H1 (cell line): ENCODE results near the gene SLC1A4. TPM values are rescaled to one million over a fixed set of nuclear protein-coding genes. Genes with fewer than 3 reads are reported as not detected.

ENCODE experiments used
- CTCF ChIA-PET: fragments of 300-600 bp; sonication (Branson Sonifier 250); formaldehyde crosslinking; loops from one replicate; lab custom pipeline; 2021; ENCODE audit not compliant: partially characterized antibody; lab: Charles Lee
- POLR2A ChIA-PET: fragments of 300-600 bp; sonication (Branson Sonifier 250); formaldehyde crosslinking; loops from one replicate; lab custom pipeline; 2021; ENCODE audit warnings: inconsistent platforms; ENCODE audit not compliant: partially characterized antibody; lab: Charles Lee
- DNase-seq, 2 experiments: peaks; one replicate each; pipeline versions ENCODE4 v3.0.0 to v3.0.0-alpha.2; 2010 to 2022; ENCODE audit warnings: low spot score in 2 of 2, low read depth in 1 of 2, mixed read lengths in 1 of 2
- FAIRE-seq: peaks from 2 replicates; lab custom pipeline; 2011; peaks lifted over from hg19 to GRCh38; lab: Jason Lieb, UNC
- H2AFZ ChIP-seq: 2 replicates; pipeline ENCODE4 v1.8.1; 2012; ENCODE audit warnings: low read length, inconsistent platforms
- H2AK5ac ChIP-seq: 2 replicates; pipeline ENCODE4 v1.6.1; 2013; ENCODE audit warnings: low read depth, low read length
- H2BK120ac ChIP-seq: replicated peaks from 2 replicates; pipeline ENCODE3; 2013; ENCODE audit warnings: low read depth, low read length, inconsistent platforms
- H2BK12ac ChIP-seq: 2 replicates; pipeline ENCODE4 v1.6.1; 2013; ENCODE audit warnings: low read depth, low read length
- H2BK15ac ChIP-seq: 2 replicates; pipeline ENCODE4 v1.6.1; 2013; ENCODE audit warnings: low read length
- H2BK20ac ChIP-seq: 2 replicates; pipeline ENCODE4 v1.6.1; 2013; ENCODE audit warnings: low read length
- H2BK5ac ChIP-seq: 2 replicates; pipeline ENCODE4 v1.6.1; 2013; ENCODE audit warnings: low read depth, low read length
- H3K14ac ChIP-seq: 2 replicates; pipeline ENCODE4 v1.6.1; 2013; ENCODE audit warnings: inconsistent platforms; ENCODE audit not compliant: insufficient read length
- H3K18ac ChIP-seq: 2 replicates; pipeline ENCODE4 v1.6.1; 2013; ENCODE audit warnings: low read length; ENCODE audit errors: extremely low read depth
- H3K23ac ChIP-seq: 2 replicates; pipeline ENCODE4 v1.6.1; 2013; ENCODE audit warnings: inconsistent platforms; ENCODE audit not compliant: insufficient read length
- H3K23me2 ChIP-seq: 2 replicates; pipeline ENCODE4 v1.6.1; 2013; ENCODE audit warnings: low read depth, low read length
- H3K27ac ChIP-seq: 2 replicates; pipeline ENCODE4 v1.6.1; 2011; ENCODE audit warnings: low read depth, low read length, inconsistent platforms
- H3K27me3 ChIP-seq, 4 experiments: replicated peaks in 1 of 4; 1 replicate in 1 of 4; 2 replicates in 3 of 4; pipeline versions ENCODE4 v1.6.1 to v1.8.1; 2011 to 2013; ENCODE audit warnings: low read length in 3 of 4, mild to moderate bottlenecking in 3 of 4, inconsistent platforms in 2 of 4, mixed read lengths in 2 of 4, moderate library complexity in 1 of 4; ENCODE audit not compliant: control insufficient read depth in 3 of 4, insufficient read depth in 3 of 4; ENCODE audit errors: extremely low read depth in 1 of 4
- H3K36me3 ChIP-seq, 4 experiments: 2 replicates each; pipeline versions ENCODE4 v1.6.1 to v1.8.1; 2011 to 2013; ENCODE audit warnings: mild to moderate bottlenecking in 4 of 4, low read length in 3 of 4, moderate library complexity in 2 of 4, control low read depth in 1 of 4, inconsistent platforms in 1 of 4; ENCODE audit not compliant: insufficient read depth in 4 of 4, control insufficient read depth in 2 of 4
- H3K4ac ChIP-seq: replicated peaks from 2 replicates; pipeline ENCODE3; 2013; ENCODE audit warnings: low read length, low read depth, mixed read lengths, inconsistent platforms; ENCODE audit not compliant: insufficient read length
- H3K4me1 ChIP-seq, 4 experiments: replicated peaks in 1 of 4; 1 replicate in 1 of 4; 2 replicates in 3 of 4; pipeline versions ENCODE4 v1.6.1 to v1.8.1; 2011 to 2013; ENCODE audit warnings: low read length in 3 of 4, inconsistent platforms in 2 of 4, mixed read lengths in 1 of 4; ENCODE audit not compliant: insufficient read depth in 4 of 4, control insufficient read depth in 3 of 4
- H3K4me2 ChIP-seq, 2 experiments: 2 replicates each; pipeline versions ENCODE4 v1.6.1 to v1.8.1; 2011 to 2013; ENCODE audit warnings: low read depth in 2 of 2, low read length in 2 of 2, control low read depth in 1 of 2, inconsistent platforms in 1 of 2, mild to moderate bottlenecking in 1 of 2; ENCODE audit not compliant: insufficient read depth in 1 of 2
- H3K4me3 ChIP-seq, 4 experiments: fragments of 200-600, 300-600 bp in 1 of 4; sonication (generic), shearing (Covaris generic), sonication (Bioruptor Twin) in 1 of 4; 2 replicates each; pipeline versions ENCODE4 v1.5.1 to v1.8.1; 2011 to 2016; ENCODE audit warnings: low read length in 4 of 4, low read depth in 3 of 4, control low read depth in 2 of 4, inconsistent platforms in 2 of 4, mild to moderate bottlenecking in 2 of 4, mixed read lengths in 1 of 4, moderate library complexity in 1 of 4; ENCODE audit not compliant: insufficient read depth in 2 of 4; ENCODE audit errors: extremely low read depth in 1 of 4
- H3K56ac ChIP-seq: replicated peaks from 2 replicates; pipeline ENCODE3; 2013; ENCODE audit warnings: low read depth, mild to moderate bottlenecking, mixed read lengths, low read length, inconsistent platforms; ENCODE audit not compliant: insufficient read length
- H3K79me1 ChIP-seq: 2 replicates; pipeline ENCODE4 v1.6.1; 2013; ENCODE audit warnings: low read depth, low read length, control low read depth
- H3K79me2 ChIP-seq, 2 experiments: 2 replicates each; pipeline versions ENCODE4 v1.6.1 to v1.8.1; 2012 to 2013; ENCODE audit warnings: low read length in 2 of 2, mild to moderate bottlenecking in 2 of 2, inconsistent platforms in 1 of 2; ENCODE audit not compliant: insufficient read depth in 2 of 2, control insufficient read depth in 1 of 2
- H3K9ac ChIP-seq, 4 experiments: replicated peaks in 1 of 4; 1 replicate in 1 of 4; 2 replicates in 3 of 4; pipeline versions ENCODE4 v1.6.1 to v1.8.1; 2011 to 2013; ENCODE audit warnings: low read depth in 3 of 4, low read length in 3 of 4, control low read depth in 2 of 4, mild to moderate bottlenecking in 2 of 4, moderate library complexity in 2 of 4, inconsistent platforms in 1 of 4; ENCODE audit errors: extremely low read depth in 1 of 4
- H3K9me3 ChIP-seq, 2 experiments: 2 replicates each; pipeline versions ENCODE4 v1.6.1 to v1.8.1; 2012 to 2013; ENCODE audit warnings: mild to moderate bottlenecking in 2 of 2, moderate library complexity in 2 of 2, control low read depth in 1 of 2, inconsistent platforms in 1 of 2, low read depth in 1 of 2, low read length in 1 of 2, mixed read lengths in 1 of 2; ENCODE audit not compliant: insufficient read depth in 2 of 2
- H4K20me1 ChIP-seq, 2 experiments: replicated peaks in 1 of 2; 2 replicates each; pipeline versions ENCODE3 to v1.8.1; 2011 to 2013; ENCODE audit warnings: inconsistent platforms in 2 of 2, low read length in 2 of 2, mild to moderate bottlenecking in 1 of 2; ENCODE audit not compliant: insufficient read depth in 2 of 2, control insufficient read depth in 1 of 2
- H4K5ac ChIP-seq: 2 replicates; pipeline ENCODE4 v1.6.1; 2013; ENCODE audit warnings: low read length, low read depth, mixed read lengths, inconsistent platforms; ENCODE audit not compliant: insufficient read length
- H4K8ac ChIP-seq: 2 replicates; pipeline ENCODE4 v1.8.0; 2013; ENCODE audit warnings: mild to moderate bottlenecking, moderate library complexity, low read length, inconsistent platforms; ENCODE audit not compliant: insufficient read depth; ENCODE audit errors: extremely low read depth
- H4K91ac ChIP-seq: replicated peaks from 2 replicates; pipeline ENCODE3; 2013; ENCODE audit warnings: low read length, mixed read lengths, inconsistent platforms; ENCODE audit not compliant: insufficient read length
- ASH2L ChIP-seq: fragments of 200-600, 300-600 bp; sonication (generic); IDR thresholded peaks from one replicate; pipeline ENCODE4 v1.7.1; 2017; ENCODE audit warnings: low read length
- BCL11A ChIP-seq, 2 experiments: IDR thresholded peaks; one replicate each; pipeline ENCODE4 v1.6.1; 2011; ENCODE audit warnings: low read depth in 2 of 2, low read length in 2 of 2, mild to moderate bottlenecking in 2 of 2
- BRCA1 ChIP-seq: IDR thresholded peaks from 2 replicates; pipeline ENCODE4 v1.6.1; 2012; ENCODE audit warnings: low read depth, low read length, improper control_type of control experiment
- CBX8 ChIP-seq: fragments of 300-800, 300-1000 bp; sonication (generic); IDR thresholded peaks from 2 replicates; pipeline ENCODE4 v1.7.1; 2016; ENCODE audit warnings: low read depth, low read length, borderline replicate concordance
- CHD1 ChIP-seq: IDR thresholded peaks from 2 replicates; pipeline ENCODE4 v1.6.1; 2012; ENCODE audit warnings: low read depth, low read length, improper control_type of control experiment
- CTBP2 ChIP-seq: IDR thresholded peaks from 2 replicates; pipeline ENCODE4 v1.7.0; 2011; ENCODE audit warnings: borderline replicate concordance, mild to moderate bottlenecking, moderate library complexity, mixed read lengths, low read length; ENCODE audit not compliant: insufficient read depth, insufficient read length
- EGR1 ChIP-seq: IDR thresholded peaks from 2 replicates; pipeline ENCODE4 v1.6.1; 2011; ENCODE audit warnings: low read depth, low read length, borderline replicate concordance
- EP300 ChIP-seq, 2 experiments: IDR thresholded peaks; 1 replicate in 1 of 2; 2 replicates in 1 of 2; pipeline ENCODE4 v1.6.1; 2011 to 2012; ENCODE audit warnings: low read depth in 2 of 2, low read length in 2 of 2, mild to moderate bottlenecking in 2 of 2, borderline replicate concordance in 1 of 2, inconsistent platforms in 1 of 2, moderate library complexity in 1 of 2
- KDM1A ChIP-seq: fragments of 200-600, 300-600 bp; sonication (generic); IDR thresholded peaks from 2 replicates; pipeline ENCODE4 v1.7.1; 2016; ENCODE audit warnings: mild to moderate bottlenecking, low read length, borderline replicate concordance
- MAFK ChIP-seq: IDR thresholded peaks from 2 replicates; pipeline ENCODE4 v1.6.1; 2012; ENCODE audit warnings: low read depth, mild to moderate bottlenecking, improper control_type of control experiment, low read length
- SIRT6 ChIP-seq: IDR thresholded peaks from one replicate; pipeline ENCODE4 v1.7.1; 2012; ENCODE audit warnings: low read length, inconsistent platforms
- SP1 ChIP-seq: IDR thresholded peaks from 2 replicates; pipeline ENCODE4 v1.6.1; 2011; ENCODE audit warnings: low read depth, low read length
- SP2 ChIP-seq: IDR thresholded peaks from 2 replicates; pipeline ENCODE4 v1.6.1; 2012; ENCODE audit warnings: mild to moderate bottlenecking, low read length, inconsistent platforms
- SP4 ChIP-seq: IDR thresholded peaks from 2 replicates; pipeline ENCODE4 v1.6.1; 2012; ENCODE audit warnings: low read length, inconsistent platforms
- SUZ12 ChIP-seq: fragments of 200-600 bp; sonication (generic); IDR thresholded peaks from 2 replicates; pipeline ENCODE4 v1.6.1; 2012; ENCODE audit warnings: mild to moderate bottlenecking, inconsistent platforms, low read length, moderate library complexity, mixed read lengths
- YY1 ChIP-seq: IDR thresholded peaks from 2 replicates; pipeline ENCODE4 v1.6.1; 2011; ENCODE audit warnings: low read depth, mild to moderate bottlenecking, low read length
- WGBS, 2 experiments: shearing (Covaris generic) in 1 of 2; methylation state at CpG; one replicate each; pipeline versions ENCODE4 v1.1.6 to v1.1.7; 2013 to 2015; ENCODE audit warnings: low lambda C conversion rate in 2 of 2, mixed read lengths in 2 of 2, inconsistent platforms in 1 of 2, low coverage in 1 of 2, missing lambda C conversion rate in 1 of 2; ENCODE audit not compliant: insufficient replicate concordance in 2 of 2, insufficient coverage in 1 of 2, insufficient read length in 1 of 2; ENCODE audit errors: extremely low coverage in 1 of 2, missing lambda C conversion rate in 1 of 2; 5-methylcytosine and 5-hydroxymethylcytosine counted together
- polyA plus RNA-seq, 7 experiments: library from polyadenylated mRNA; depleted of rRNA in 3 of 7; stranded (reverse) in 5 of 7; unstranded in 2 of 7; fragments of >200 nt in 5 of 7; fragments of 200-250 nt in 2 of 7; gene quantifications; 1 replicate in 5 of 7; 2 replicates in 1 of 7; 4 replicates in 1 of 7; pipeline versions ENCODE4 v1.2.1 to v1.2.3, GENCODE V29; 2011 to 2013; ENCODE audit warnings: missing spikeins in 2 of 7, mixed read lengths in 2 of 7
- total RNA-seq: library from RNA; stranded (reverse); fragmentation: NEBNext Ultra II Directional; extraction: Animal tissue kit (Norgen Biotek cat#: 25700); gene quantifications from 2 replicates; pipeline ENCODE4 v1.2.1, GENCODE V29; 2021

The SLC1A4 gene
- total and polyA plus RNA-seq, 2 of the 8 experiments (the other 6 are each of a cell fraction or from before 2014, with no cell fraction given): 0.44 to 0.86 TPM

DNA sequence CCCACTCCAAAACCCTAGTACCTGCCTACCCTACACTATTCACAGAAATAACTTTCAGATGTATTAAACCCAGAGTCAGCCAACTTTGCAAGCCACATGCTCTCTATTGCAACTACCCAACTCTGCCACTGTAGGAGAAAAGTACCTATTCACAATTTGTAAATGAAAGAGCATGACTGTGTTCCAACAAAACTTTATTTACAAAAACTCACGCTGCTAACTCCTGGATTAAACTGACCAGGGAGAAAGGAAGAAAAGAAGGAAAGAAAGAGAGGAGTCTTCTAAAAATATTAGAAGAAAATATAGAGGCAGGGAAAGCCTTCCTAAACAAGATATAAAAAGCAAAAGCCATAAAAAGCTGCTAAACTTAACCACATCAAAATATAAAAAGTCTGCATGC is 24.6 kb downstream of the SLC1A4 start:
- Histone ChIP-seq H3K14ac (no peak overlapping the region), H3K79me1 (peaks cover 2% of the 10 kb centered on the region; the same call in 1 of the 2 replicates), H3K23ac (no peak overlapping the region), H4K91ac (no peak overlapping the region), H3K23me2 (no peaks in the 10 kb centered on the region), H2BK20ac (no peak overlapping the region), H2AK5ac (no peak overlapping the region), H3K4me1 (peaks cover 0 to 3% (median 1%) of the 10 kb centered on the region in 4 experiments; a peak in 3 of 7 replicates), H4K20me1 (peaks cover 2 to 3% of the 10 kb centered on the region in 2 experiments), H3K56ac (no peak overlapping the region), H3K27ac (no peak overlapping the region), H2BK12ac (no peak overlapping the region), H3K36me3 (0 out of 8 replicates have a peak, but pooled peaks cover 0 to 2% (median 0%) of the 10 kb centered on the region in 4 experiments), H4K5ac (no peak overlapping the region), H3K4ac (no peak overlapping the region), H2BK15ac (no peak overlapping the region), H2BK5ac (no peak overlapping the region), H3K9ac (no peak overlapping the region), H3K4me2 (no peak overlapping the region), H3K9me3 (no peaks in the 10 kb centered on the region), H3K4me3 (no peak overlapping the region), H3K27me3 (no peaks in the 10 kb centered on the region), H3K18ac (no peak overlapping the region), H4K8ac (no peak overlapping the region), H2BK120ac (no peak overlapping the region), H3K79me2 (no peaks in the 10 kb centered on the region), H2AFZ (no peak overlapping the region)
- 58% methylated on average over 1 of the region's 1 CpG; no CpG with 5 or more reads in 1 of the 2 experiments for WGBS, 2 experiments
- FAIRE-seq (no peak), DNase-seq (no peak)
- ChIA-PET CTCF (no interaction called here), POLR2A (no interaction called here)
- no peak for TF ChIP-seq MAFK
- no peak for TF ChIP-seq SIRT6
- TF ChIP-seq SP1: no peak
- no peak for TF ChIP-seq BCL11A (IDR thresholded peaks at IDR 0.05; ENCODE audit: low read depth in 2 of 2, low read length in 2 of 2)
- TF ChIP-seq CBX8: no peak
- no peak for TF ChIP-seq CHD1
- no peak for TF ChIP-seq EGR1
- no peak for TF ChIP-seq EP300 (IDR thresholded peaks at IDR 0.05; ENCODE audit: borderline replicate concordance in 1 of 2, low read depth in 2 of 2, low read length in 2 of 2)
- TF ChIP-seq CTBP2: no peak
- TF ChIP-seq ASH2L: no peak
- no peak for TF ChIP-seq YY1
- no peak for TF ChIP-seq BRCA1
- TF ChIP-seq KDM1A: no peak
- no peak for TF ChIP-seq SUZ12
- no peak for TF ChIP-seq SP2
- TF ChIP-seq SP4: no peak
